Neural progenitor cell (in vitro differentiated cells): Measurements from ENCODE around the gene SYNDIG1.

ENCODE experiments used
- EZH2 ChIP-seq: fragments of 200-600 bp; sonication (generic); IDR thresholded peaks from 2 replicates; pipeline ENCODE4 v1.6.1; 2017; ENCODE audit warnings: antibody characterized with exemption, mild to moderate bottlenecking, moderate library complexity
- TF ChIP-seq, protein P1 (sequence below): fragments of 200-600 bp; sonication (generic); IDR thresholded peaks from 2 replicates; pipeline ENCODE4 v1.5.1; 2017; ENCODE audit warnings: antibody characterized with exemption, mild to moderate bottlenecking

DNA sequence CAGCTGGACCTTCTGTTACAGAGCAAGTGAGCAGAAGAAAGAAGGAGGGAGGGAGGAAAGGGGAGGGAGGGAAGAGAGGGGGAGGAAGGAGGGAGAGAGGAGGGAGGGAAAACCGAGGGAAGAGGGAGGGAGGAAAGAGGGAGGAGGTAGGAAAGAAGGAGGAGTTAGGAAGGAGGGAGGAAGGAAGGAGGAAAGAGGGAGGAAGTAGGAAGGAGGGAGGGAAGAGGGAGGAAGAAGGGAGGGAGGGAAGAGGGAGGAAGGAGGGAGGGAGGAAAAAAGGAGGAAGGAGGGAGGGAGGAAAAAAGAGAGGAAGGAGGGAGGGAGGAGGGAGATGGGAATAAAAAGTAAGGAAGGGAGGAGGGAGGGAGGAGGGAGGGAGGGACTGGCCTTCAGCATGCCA lies 191.8 kb downstream of the SYNDIG1 start:
- TF ChIP-seq, protein P1, sequence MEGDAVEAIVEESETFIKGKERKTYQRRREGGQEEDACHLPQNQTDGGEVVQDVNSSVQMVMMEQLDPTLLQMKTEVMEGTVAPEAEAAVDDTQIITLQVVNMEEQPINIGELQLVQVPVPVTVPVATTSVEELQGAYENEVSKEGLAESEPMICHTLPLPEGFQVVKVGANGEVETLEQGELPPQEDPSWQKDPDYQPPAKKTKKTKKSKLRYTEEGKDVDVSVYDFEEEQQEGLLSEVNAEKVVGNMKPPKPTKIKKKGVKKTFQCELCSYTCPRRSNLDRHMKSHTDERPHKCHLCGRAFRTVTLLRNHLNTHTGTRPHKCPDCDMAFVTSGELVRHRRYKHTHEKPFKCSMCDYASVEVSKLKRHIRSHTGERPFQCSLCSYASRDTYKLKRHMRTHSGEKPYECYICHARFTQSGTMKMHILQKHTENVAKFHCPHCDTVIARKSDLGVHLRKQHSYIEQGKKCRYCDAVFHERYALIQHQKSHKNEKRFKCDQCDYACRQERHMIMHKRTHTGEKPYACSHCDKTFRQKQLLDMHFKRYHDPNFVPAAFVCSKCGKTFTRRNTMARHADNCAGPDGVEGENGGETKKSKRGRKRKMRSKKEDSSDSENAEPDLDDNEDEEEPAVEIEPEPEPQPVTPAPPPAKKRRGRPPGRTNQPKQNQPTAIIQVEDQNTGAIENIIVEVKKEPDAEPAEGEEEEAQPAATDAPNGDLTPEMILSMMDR = no peak
- TF ChIP-seq EZH2 = no peak
